SK-N-SH (cell line): ENCODE data around the gene NR2C1.

Experiments used
- POLR2AphosphoS5 ChIP-seq: IDR thresholded peaks from 2 replicates; pipeline ENCODE4 v1.6.1; 2012; ENCODE audit warnings: low read depth, low read length
- TF ChIP-seq, protein P1 (sequence below): fragments of 150-350 bp; IDR thresholded peaks from 2 replicates; pipeline ENCODE4 v1.6.1; 2016; ENCODE audit warnings: mild to moderate bottlenecking, low read depth, low read length
- TF ChIP-seq, protein P2 (sequence below): fragments of 200-600 bp; sonication (generic); IDR thresholded peaks from 2 replicates; pipeline ENCODE4 v1.6.1; 2017; ENCODE audit warnings: antibody characterized with exemption, mild to moderate bottlenecking, moderate library complexity

DNA sequence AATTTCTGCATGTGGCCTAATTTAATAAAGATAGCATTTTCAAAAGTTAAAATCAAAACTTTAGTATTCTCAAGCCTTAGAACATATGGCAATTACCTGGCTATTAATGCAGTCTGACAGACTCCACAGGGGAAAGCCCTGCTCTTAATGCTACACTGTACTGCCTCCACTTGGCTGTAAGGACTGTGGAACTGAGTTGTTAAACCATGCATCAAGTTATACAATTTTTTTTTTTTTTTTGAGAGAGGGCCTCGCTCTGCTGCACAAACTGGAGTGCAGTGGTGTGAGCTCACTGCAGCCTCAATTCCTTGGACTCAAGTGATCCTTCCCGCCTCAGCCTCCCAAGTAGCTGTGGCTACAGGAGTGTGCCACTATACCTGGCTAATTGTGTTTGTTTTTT lies 50.9 kb downstream of the NR2C1 start:
- TF ChIP-seq, protein P1, sequence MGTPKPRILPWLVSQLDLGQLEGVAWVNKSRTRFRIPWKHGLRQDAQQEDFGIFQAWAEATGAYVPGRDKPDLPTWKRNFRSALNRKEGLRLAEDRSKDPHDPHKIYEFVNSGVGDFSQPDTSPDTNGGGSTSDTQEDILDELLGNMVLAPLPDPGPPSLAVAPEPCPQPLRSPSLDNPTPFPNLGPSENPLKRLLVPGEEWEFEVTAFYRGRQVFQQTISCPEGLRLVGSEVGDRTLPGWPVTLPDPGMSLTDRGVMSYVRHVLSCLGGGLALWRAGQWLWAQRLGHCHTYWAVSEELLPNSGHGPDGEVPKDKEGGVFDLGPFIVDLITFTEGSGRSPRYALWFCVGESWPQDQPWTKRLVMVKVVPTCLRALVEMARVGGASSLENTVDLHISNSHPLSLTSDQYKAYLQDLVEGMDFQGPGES, result no peak
- TF ChIP-seq, protein P2, sequence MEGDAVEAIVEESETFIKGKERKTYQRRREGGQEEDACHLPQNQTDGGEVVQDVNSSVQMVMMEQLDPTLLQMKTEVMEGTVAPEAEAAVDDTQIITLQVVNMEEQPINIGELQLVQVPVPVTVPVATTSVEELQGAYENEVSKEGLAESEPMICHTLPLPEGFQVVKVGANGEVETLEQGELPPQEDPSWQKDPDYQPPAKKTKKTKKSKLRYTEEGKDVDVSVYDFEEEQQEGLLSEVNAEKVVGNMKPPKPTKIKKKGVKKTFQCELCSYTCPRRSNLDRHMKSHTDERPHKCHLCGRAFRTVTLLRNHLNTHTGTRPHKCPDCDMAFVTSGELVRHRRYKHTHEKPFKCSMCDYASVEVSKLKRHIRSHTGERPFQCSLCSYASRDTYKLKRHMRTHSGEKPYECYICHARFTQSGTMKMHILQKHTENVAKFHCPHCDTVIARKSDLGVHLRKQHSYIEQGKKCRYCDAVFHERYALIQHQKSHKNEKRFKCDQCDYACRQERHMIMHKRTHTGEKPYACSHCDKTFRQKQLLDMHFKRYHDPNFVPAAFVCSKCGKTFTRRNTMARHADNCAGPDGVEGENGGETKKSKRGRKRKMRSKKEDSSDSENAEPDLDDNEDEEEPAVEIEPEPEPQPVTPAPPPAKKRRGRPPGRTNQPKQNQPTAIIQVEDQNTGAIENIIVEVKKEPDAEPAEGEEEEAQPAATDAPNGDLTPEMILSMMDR, result no peak
- no peak for TF ChIP-seq POLR2AphosphoS5
